Measurements from ENCODE around the gene ORM1.
"Not testable (repeated sequence)": the region's sequence is repeated elsewhere in the genome, so short reads cannot be mapped to it uniquely, and the experiment has no call there.

ORM1 gene

GRCh38 chr9:114322831-114323531, at the start of gene ORM1:
Gene ORM1 (plus strand): TSS chr9:114323098. CDS start chr9:114323134, 36 bp downstream.
- DNase-seq, result not testable (repeated sequence)

- DNase-seq, result no peak
Observed at GRCh38 chr9:114273461-114273881, 49.4 kb upstream of the ORM1 start.

- no peak for DNase-seq
Observed at GRCh38 chr9:114274217-114274616, 48.7 kb upstream of the ORM1 start.

- no peak for DNase-seq
Observed at GRCh38 chr9:114275246-114276004, 47.5 kb upstream of the ORM1 start.

GRCh38 chr9:114276908-114277821, 45.7 kb upstream of the ORM1 start:
- no peak for DNase-seq

GRCh38 chr9:114278356-114278755, 44.5 kb upstream of the ORM1 start:
- no peak for DNase-seq

- no peak for DNase-seq
Observed at GRCh38 chr9:114278881-114279570, 43.9 kb upstream of the ORM1 start.

- DNase-seq, result no peak
Observed at GRCh38 chr9:114279693-114280092, 43.2 kb upstream of the ORM1 start.

- no peak for DNase-seq
Observed at GRCh38 chr9:114280636-114281472, 42.0 kb upstream of the ORM1 start.

- no peak for DNase-seq
Observed at GRCh38 chr9:114281473-114282103, 41.3 kb upstream of the ORM1 start.

GRCh38 chr9:114282104-114282485, 40.8 kb upstream of the ORM1 start:
- DNase-seq, result no peak

GRCh38 chr9:114282507-114282906, 40.4 kb upstream of the ORM1 start:
- DNase-seq, result no peak

GRCh38 chr9:114282926-114283325, 40.0 kb upstream of the ORM1 start:
- DNase-seq, result no peak

- no peak for DNase-seq
Observed at GRCh38 chr9:114283551-114284111, 39.3 kb upstream of the ORM1 start.

- no peak for DNase-seq
Observed at GRCh38 chr9:114284316-114285060, 38.4 kb upstream of the ORM1 start.

- DNase-seq, result no peak
Observed at GRCh38 chr9:114285166-114285867, 37.6 kb upstream of the ORM1 start.

- DNase-seq, result no peak
Observed at GRCh38 chr9:114286146-114286679, 36.7 kb upstream of the ORM1 start.

GRCh38 chr9:114287001-114287762, 35.7 kb upstream of the ORM1 start:
- no peak for DNase-seq

Measured in activated CD4-positive, alpha-beta T cell treated with anti-CD3 and anti-CD28 coated beads for 4 hours (primary cell).